K562 (cell line): ENCODE results near the gene APEX1. TPM values are rescaled to one million over a fixed set of nuclear protein-coding genes. Genes with fewer than 3 reads are reported as not detected.

Source experiments
- ARNT ChIP-seq, 2 experiments: fragments of 450-650 bp; IDR thresholded peaks; 2 replicates each; pipeline ENCODE4 v1.6.1; 2016; ENCODE audit warnings: mild to moderate bottlenecking in 1 of 2
- ATF2 ChIP-seq: sonication (generic); formaldehyde crosslinking; IDR thresholded peaks from 2 replicates; pipeline ENCODE4 v1.8.1; 2022; ENCODE audit warnings: missing genetic modification reagents
- BMI1 ChIP-seq: fragments of 150-350 bp; IDR thresholded peaks from 2 replicates; pipeline ENCODE4 v1.6.1; 2014; ENCODE audit warnings: low read length
- BRF1 ChIP-seq: IDR thresholded peaks from 3 replicates; pipeline ENCODE4 v1.6.1; 2011; ENCODE audit warnings: borderline replicate concordance, mild to moderate bottlenecking; ENCODE audit not compliant: insufficient read length; ENCODE audit errors: extremely low read depth
- NR4A1 ChIP-seq, 2 experiments: fragments of 250-450 bp in 1 of 2; fragments of 450-650 bp in 1 of 2; sonication (Bioruptor Pico) in 1 of 2; IDR thresholded peaks; 2 replicates each; pipeline versions ENCODE4 v1.4.0 to v1.6.1; 2016 to 2020; ENCODE audit warnings: mild to moderate bottlenecking in 2 of 2, missing compliant biosample characterization in 1 of 2, missing genetic modification characterization in 1 of 2, moderate library complexity in 1 of 2
- POLR2AphosphoS2 ChIP-seq: IDR thresholded peaks from 2 replicates; pipeline ENCODE4 v1.6.1; 2012; ENCODE audit warnings: low read length, improper control_type of control experiment
- UBTF ChIP-seq, 2 experiments: IDR thresholded peaks; 2 replicates each; pipeline ENCODE4 v1.6.1; 2012; ENCODE audit warnings: improper control_type of control experiment in 2 of 2, low read depth in 2 of 2, low read length in 2 of 2, borderline replicate concordance in 1 of 2
- XRCC3 ChIP-seq: fragments of 450-650 bp; IDR thresholded peaks from 2 replicates; pipeline ENCODE4 v1.6.1; 2017; ENCODE audit warnings: mild to moderate bottlenecking, moderate library complexity
- ZSCAN32 ChIP-seq: fragments of 450-650 bp; formaldehyde crosslinking; IDR thresholded peaks from 2 replicates; pipeline ENCODE4 v1.4.0; 2020; ENCODE audit warnings: mild to moderate bottlenecking, moderate library complexity
- polyA plus RNA-seq, 8 experiments: library from polyadenylated mRNA; depleted of rRNA in 4 of 8; stranded (reverse) in 5 of 8; unstranded in 3 of 8; fragments of >200 nt; fragmentation: Nextera tagmentation in 2 of 8; fragmentation: Illumina TruSeq in 1 of 8; extraction: Ambion mirVana in 2 of 8; extraction: Trizol in 1 of 8; gene quantifications; 2 replicates each; pipeline versions ENCODE4 v1.2.1 to v1.2.3, GENCODE V29; 2011 to 2014; ENCODE audit warnings: inconsistent platforms in 1 of 8, missing spikeins in 1 of 8
- total RNA-seq, 7 experiments: library from RNA; depleted of rRNA in 6 of 7; stranded (reverse); fragments of >200 nt in 6 of 7; fragmentation: Illumina TruSeq in 2 of 7; extraction: Trizol in 2 of 7; gene quantifications; 2 replicates each; pipeline versions ENCODE4 v1.2.1 to v1.2.3, GENCODE V29; 2011 to 2021; ENCODE audit warnings: low replicate concordance in 1 of 7
- TF ChIP-seq, protein P1 (sequence below): fragments of 250-450 bp; sonication (Bioruptor Pico); IDR thresholded peaks from 2 replicates; pipeline ENCODE4 v1.4.0; 2020; ENCODE audit warnings: mild to moderate bottlenecking, moderate library complexity
- TF ChIP-seq, protein P2 (sequence below), 2 experiments: fragments of 450-650 bp; IDR thresholded peaks; 2 replicates each; pipeline ENCODE4 v1.6.1; 2016; ENCODE audit warnings: mild to moderate bottlenecking in 2 of 2, borderline replicate concordance in 1 of 2, low read depth in 1 of 2, moderate library complexity in 1 of 2

The APEX1 gene
- total and polyA plus RNA-seq, 9 of the 15 experiments (the other 6 are each of a cell fraction or from before 2014, with no cell fraction given): 50.2 to 274 (median 158) TPM

DNA sequence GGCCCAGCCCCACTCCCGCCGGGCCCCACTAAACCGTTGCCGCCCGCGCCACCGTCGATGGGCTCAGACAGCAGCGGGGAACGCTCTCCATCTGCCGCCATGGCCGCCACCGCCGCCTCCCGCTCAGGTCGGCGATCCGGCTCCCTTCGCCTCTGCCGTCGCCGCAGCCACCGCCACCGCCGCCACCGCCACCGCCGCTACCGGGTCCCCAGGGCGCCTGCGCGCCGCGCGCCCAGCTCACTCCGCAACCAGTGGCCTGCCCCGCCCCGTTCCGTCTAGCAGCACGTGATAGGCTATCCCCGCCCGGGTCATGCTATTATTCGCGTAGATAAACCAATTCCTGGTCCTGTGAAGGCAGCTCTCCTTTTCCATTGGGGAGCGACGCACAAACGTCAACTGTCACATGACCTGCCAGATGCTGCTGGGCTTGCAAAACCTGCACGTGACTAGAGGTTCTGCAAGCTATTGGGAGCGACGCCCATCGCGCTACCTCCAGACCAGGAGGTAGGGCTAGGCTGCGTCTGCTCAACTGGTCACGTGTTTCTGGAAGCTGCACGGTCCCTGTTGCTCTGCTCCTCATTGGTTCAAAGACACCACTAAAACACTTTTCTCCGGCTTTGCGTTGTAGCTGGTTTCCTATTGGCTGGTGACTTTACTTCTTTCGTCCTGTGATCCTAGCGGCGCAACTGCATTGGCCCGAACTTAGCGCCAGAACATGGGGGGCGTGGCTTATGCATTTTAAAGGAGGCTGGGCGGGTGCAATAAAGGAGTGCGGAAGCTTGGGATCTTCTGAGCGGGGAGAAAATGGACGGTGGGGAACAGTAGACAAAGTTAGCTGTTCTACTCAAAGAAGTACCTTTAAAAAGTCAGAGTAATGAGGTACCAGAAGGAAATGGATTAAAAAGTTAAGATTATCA is 6.5 kb downstream of the APEX1 start, which contains the start of gene PIP4P1 (continued):
- TF ChIP-seq, protein P1, sequence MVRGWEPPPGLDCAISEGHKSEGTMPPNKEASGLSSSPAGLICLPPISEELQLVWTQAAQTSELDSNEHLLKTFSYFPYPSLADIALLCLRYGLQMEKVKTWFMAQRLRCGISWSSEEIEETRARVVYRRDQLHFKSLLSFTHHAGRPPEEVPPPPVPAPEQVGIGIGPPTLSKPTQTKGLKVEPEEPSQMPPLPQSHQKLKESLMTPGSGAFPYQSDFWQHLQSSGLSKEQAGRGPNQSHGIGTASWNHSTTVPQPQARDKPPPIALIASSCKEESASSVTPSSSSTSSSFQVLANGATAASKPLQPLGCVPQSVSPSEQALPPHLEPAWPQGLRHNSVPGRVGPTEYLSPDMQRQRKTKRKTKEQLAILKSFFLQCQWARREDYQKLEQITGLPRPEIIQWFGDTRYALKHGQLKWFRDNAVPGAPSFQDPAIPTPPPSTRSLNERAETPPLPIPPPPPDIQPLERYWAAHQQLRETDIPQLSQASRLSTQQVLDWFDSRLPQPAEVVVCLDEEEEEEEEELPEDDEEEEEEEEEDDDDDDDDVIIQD (CRISPR knock-in tag): no peak
- TF ChIP-seq POLR2AphosphoS2 (peak; percentile 67; the same call in 1 of the 2 replicates), BMI1 (no peak), ATF2 (CRISPR knock-in tag) (no peak), UBTF (IDR thresholded peaks at IDR 0.05; ENCODE audit: borderline replicate concordance in 1 of 2, low read depth in 2 of 2, low read length in 2 of 2) (no peak), XRCC3 (no peak), ZSCAN32 (CRISPR knock-in tag) (no peak), ARNT (IDR thresholded peaks at IDR 0.05) (0 out of 4 replicates have a peak, but pooled peaks of 1 of the 2 experiments have one; percentile 29), NR4A1 (CRISPR knock-in tag; IDR thresholded peaks at IDR 0.05) (no peak), NR4A1 (tag; IDR thresholded peaks at IDR 0.05) (no peak), BRF1 (no peak)
- TF ChIP-seq, protein P2, sequence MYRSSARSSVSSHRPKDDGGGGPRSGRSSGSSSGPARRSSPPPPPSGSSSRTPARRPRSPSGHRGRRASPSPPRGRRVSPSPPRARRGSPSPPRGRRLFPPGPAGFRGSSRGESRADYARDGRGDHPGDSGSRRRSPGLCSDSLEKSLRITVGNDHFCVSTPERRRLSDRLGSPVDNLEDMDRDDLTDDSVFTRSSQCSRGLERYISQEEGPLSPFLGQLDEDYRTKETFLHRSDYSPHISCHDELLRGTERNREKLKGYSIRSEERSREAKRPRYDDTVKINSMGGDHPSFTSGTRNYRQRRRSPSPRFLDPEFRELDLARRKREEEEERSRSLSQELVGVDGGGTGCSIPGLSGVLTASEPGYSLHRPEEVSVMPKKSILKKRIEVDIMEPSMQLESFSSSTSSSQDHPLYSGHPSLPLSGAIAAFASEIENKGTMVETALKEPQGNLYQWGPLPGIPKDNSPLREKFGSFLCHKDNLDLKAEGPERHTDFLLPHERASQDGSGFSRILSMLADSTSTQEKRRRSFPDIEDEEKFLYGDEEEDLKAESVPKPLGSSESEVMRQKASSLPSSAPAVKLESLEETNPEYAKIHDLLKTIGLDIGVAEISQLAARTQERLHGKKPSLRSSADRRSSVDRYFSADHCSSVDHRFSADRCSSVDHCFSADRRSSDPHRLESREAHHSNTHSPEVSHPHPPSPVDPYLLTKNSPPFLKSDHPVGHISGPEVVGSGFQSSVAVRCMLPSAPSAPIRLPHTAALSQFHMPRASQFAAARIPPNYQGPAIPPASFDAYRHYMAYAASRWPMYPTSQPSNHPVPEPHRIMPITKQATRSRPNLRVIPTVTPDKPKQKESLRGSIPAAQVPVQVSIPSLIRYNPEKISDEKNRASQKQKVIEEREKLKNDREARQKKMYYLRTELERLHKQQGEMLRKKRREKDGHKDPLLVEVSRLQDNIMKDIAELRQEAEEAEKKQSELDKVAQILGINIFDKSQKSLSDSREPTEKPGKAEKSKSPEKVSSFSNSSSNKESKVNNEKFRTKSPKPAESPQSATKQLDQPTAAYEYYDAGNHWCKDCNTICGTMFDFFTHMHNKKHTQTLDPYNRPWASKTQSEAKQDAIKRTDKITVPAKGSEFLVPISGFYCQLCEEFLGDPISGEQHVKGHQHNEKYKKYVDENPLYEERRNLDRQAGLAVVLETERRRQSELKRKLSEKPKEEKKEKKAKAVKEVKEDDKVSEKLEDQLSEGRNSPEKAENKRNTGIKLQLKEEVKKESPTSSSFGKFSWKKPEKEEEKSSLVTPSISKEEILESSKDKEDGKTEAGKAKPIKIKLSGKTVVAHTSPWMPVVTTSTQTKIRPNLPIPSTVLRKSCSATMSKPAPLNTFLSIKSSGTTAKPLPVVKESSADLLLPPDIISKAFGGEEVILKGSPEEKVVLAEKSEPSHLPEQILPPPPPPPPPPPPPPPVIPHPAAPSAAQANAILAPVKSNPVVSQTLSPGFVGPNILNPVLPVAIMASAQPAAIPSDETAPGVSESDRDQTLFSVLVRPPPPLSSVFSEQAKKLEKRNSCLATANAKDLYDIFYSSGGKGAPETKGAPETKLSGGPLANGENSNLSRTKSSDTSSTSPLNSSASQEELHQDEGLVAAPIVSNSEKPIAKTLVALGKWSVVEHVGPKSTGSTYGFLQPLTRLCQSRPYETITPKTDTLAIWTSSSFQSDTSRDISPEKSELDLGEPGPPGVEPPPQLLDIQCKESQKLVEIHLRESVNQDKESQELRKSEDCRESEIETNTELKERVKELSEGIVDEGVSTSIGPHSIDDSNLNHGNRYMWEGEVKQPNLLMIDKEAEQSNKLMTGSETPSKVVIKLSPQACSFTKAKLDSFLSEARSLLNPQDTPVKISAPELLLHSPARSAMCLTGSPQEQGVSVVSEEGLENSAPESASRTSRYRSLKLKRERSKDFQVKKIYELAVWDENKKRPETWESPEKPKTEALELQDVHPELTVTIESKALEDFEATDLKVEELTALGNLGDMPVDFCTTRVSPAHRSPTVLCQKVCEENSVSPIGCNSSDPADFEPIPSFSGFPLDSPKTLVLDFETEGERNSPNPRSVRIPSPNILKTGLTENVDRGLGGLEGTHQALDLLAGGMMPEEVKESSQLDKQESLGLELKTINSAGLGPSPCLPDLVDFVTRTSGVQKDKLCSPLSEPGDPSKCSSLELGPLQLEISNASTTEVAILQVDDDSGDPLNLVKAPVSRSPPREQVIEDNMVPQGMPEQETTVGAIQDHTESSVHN (IDR thresholded peaks at IDR 0.05; ENCODE audit: borderline replicate concordance in 1 of 2, low read depth in 1 of 2): peak in 1 of 2 experiments; percentile 93; a peak in 2 of 4 replicates
